ENCODE measurements around the gene ZFYVE1.

Gene ZFYVE1

DNA sequence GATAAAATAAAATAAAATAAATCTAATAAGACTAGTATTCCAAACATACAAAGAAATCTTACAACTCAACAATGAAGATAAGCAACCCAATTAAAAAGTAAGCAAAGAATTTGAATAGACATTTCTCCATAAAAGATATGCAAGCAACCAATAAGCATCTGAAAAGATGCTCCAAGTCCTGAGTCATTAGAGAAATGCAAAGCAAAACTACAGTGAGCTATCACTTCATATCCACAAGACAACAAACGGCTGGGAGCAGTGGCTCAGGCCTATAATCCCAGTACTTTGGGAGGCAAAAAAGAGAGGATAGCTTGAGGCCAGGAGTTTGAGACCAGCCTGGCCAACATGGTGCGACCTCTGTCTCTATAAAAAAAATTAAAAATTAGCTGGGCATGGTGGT lies 26.8 kb downstream of the ZFYVE1 start:
- DNase-seq (ENCODE audit: low read depth), result no peak
- TF ChIP-seq CTCF (IDR thresholded peaks at IDR 0.05; ENCODE audit: insufficient read depth, low read depth, low read length, missing control alignments), result no peak
- H3K4me3 ChIP-seq (ENCODE audit: low read depth, low read length), result no peak overlapping the region

DNA sequence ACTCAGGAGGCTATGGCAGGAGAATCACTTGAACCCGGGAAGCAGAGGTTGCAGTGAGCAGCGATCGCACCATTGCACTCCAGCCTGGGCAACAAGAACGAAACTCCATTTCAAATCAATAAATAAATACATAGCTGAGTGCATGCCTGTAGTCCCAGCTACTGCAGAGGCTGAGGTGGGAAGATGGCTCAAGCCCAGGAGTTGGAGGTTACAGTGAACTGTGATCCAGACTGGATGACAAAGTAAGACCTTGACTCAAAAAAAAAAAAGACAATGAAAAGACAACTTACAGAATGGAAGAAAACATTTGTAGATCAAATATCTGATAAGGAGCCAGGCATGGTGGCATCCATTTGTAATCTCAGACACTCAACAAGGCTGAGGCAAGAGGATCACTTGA lies 27.6 kb downstream of the ZFYVE1 start:
- no peak for TF ChIP-seq CTCF (IDR thresholded peaks at IDR 0.05; ENCODE audit: insufficient read depth, low read depth, low read length, missing control alignments)
- no peak overlapping the region for H3K4me3 ChIP-seq (ENCODE audit: low read depth, low read length)
- no peak for DNase-seq (ENCODE audit: low read depth)

DNA sequence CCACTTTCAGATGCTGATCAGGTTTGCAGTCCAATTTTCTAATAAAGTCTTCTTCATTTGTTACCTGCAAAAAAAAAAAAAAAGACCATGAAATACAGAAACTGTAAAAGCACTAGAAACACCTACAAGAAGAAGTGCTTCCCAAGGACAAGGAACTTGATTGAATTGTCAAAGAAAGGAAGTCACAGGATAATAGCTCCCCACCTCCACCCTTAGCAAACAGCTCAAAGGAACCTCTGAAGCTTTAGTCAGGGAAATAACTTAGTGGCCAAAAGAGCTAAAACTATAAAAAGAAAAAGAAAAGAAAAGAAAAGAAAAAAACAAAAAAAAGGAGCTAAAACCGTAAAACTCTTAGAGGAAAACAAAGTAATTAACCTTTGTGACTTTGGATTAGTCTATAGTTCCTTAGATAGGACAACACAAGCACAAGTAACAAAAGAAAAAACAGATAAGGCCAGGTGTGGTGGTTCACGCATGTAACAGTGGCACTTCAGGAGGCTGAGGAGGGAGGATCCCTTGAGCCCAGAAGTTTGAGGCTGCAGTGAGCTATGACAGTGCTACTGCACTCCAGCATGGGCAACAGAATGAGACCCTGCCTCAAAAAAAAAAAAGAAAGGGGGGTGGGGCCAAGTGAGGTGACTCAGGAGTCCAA lies 28.5 kb downstream of the ZFYVE1 start:
- DNase-seq (ENCODE audit: low read depth), result no peak
- TF ChIP-seq CTCF (IDR thresholded peaks at IDR 0.05; ENCODE audit: insufficient read depth, low read depth, low read length, missing control alignments), result no peak
- H3K4me3 ChIP-seq (ENCODE audit: low read depth, low read length), result no peak overlapping the region

- no peak for TF ChIP-seq CTCF (IDR thresholded peaks at IDR 0.05; ENCODE audit: insufficient read depth, low read depth, low read length, missing control alignments)
- no peak for DNase-seq (ENCODE audit: low read depth)
- no peak overlapping the region for H3K4me3 ChIP-seq (ENCODE audit: low read depth, low read length)
Measured at GRCh38 chr14:72996916-72997315, 30.0 kb downstream of the ZFYVE1 start.

DNA sequence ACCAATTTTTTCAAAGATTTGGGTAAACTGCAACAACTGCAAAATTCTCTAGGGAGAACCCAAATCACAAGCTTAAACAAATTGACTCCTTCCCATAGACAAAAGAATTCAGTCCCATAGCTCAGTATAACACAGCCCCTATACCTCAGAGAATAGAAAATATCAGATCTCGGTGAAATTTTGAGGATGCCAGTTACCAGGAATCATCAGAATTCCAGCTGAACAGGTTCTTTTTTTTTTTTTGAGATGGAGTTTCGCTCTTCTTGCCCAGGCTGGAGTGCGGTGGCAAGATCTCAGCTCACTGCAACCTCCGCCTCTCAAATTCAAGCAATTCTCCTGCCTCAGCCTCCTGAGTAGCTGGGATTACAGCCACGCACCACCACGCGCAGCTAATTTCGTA lies 36.7 kb downstream of the ZFYVE1 start:
- no peak for TF ChIP-seq CTCF (IDR thresholded peaks at IDR 0.05; ENCODE audit: insufficient read depth, low read depth, low read length, missing control alignments)

DNA sequence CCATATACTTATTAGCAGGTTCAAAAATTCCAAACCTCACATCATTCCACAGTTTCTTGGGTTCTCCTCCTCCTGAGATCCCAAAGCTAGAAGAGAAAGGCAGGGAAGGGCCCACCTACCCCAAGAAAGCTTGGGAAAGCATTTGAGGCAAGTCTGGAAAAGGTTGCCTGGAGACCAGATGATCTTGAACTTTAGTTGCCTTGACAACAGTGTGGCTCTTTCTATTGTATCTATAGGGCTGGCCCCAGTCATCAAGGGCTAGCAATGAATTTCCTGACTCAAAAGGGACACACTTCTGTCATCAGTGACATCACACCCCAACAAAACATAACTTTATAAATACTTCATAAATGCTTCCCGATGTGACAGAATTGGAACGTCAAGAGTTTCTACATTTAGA lies 40.0 kb downstream of the ZFYVE1 start:
- no peak overlapping the region for H3K4me3 ChIP-seq (ENCODE audit: low read depth, low read length)
- DNase-seq (ENCODE audit: low read depth), result no peak
- no peak for TF ChIP-seq CTCF (IDR thresholded peaks at IDR 0.05; ENCODE audit: insufficient read depth, low read depth, low read length, missing control alignments)

More for the DNA sequence above, 36.7 kb downstream of the ZFYVE1 start:
- DNase-seq (ENCODE audit: low read depth), result no peak
- no peak overlapping the region for H3K4me3 ChIP-seq (ENCODE audit: low read depth, low read length)

DNA sequence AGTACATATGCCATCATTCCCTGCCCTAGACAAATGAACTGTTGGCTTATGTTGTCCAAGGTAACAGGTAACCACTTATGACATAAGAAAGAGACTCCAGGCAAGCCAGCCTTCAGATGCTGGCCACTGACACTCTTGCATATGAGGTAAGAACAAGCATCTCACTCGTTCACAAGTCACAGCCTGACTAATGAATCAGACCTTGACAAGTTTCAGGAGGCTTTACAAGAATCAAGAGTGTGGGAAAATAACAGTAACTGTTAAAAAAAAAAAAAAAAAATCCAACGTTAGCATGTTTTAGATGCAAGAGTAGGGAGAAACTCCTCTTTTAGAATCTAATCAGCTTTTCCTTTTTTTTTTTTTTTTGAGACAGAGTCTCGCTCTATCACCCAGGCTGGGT lies 40.7 kb downstream of the ZFYVE1 start:
- no peak for DNase-seq (ENCODE audit: low read depth)
- TF ChIP-seq CTCF (IDR thresholded peaks at IDR 0.05; ENCODE audit: insufficient read depth, low read depth, low read length, missing control alignments), result no peak
- no peak overlapping the region for H3K4me3 ChIP-seq (ENCODE audit: low read depth, low read length)
